ENCODE results near the gene ATP5PD. TPM values are rescaled to one million over a fixed set of nuclear protein-coding genes. Genes with fewer than 3 reads are reported as not detected.
A peak's percentile ranks its signal among the peaks of the same experiment; 100 is the strongest.
"Not testable (repeated sequence)": the region's sequence is repeated elsewhere in the genome, so short reads cannot be mapped to it uniquely, and the experiment has no call there.

ATP5PD gene
- total RNA-seq, 1 experiment from 2014 or later, result 584 TPM

GRCh38 chr17:75024686-75025397 is 21.9 kb downstream of the ATP5PD start:
- no peak for DNase-seq (ENCODE audit: low spot score)

GRCh38 chr17:75020331-75021110 is 26.2 kb downstream of the ATP5PD start:
- DNase-seq (ENCODE audit: low spot score), result no peak

GRCh38 chr17:75019710-75020109 is 27.1 kb downstream of the ATP5PD start:
- no peak for DNase-seq (ENCODE audit: low spot score)

GRCh38 chr17:75019146-75019545 is 27.6 kb downstream of the ATP5PD start:
- DNase-seq (ENCODE audit: low spot score), result no peak

- DNase-seq (ENCODE audit: low spot score), result no peak
Measured at GRCh38 chr17:75013092-75013559, 33.6 kb downstream of the ATP5PD start.

GRCh38 chr17:75012346-75013091 is 34.2 kb downstream of the ATP5PD start, which contains the start of gene MRPL58:
Gene MRPL58, plus strand, starts transcription at chr17:75012670. Its CDS starts 17 bp downstream, at chr17:75012687.
- DNase-seq (ENCODE audit: low spot score), result peak; percentile 73

- no peak for DNase-seq (ENCODE audit: low spot score)
Measured at GRCh38 chr17:75012096-75012345, 34.7 kb downstream of the ATP5PD start.

- DNase-seq (ENCODE audit: low spot score), result no peak
Measured at GRCh38 chr17:75011401-75012095, 35.2 kb downstream of the ATP5PD start.

GRCh38 chr17:75010683-75011400 is 35.9 kb downstream of the ATP5PD start:
- DNase-seq (ENCODE audit: low spot score), result no peak

- DNase-seq (ENCODE audit: low spot score), result no peak
Measured at GRCh38 chr17:75009139-75009724, 37.5 kb downstream of the ATP5PD start.

- no peak for DNase-seq (ENCODE audit: low spot score)
Measured at GRCh38 chr17:75008373-75008772, 38.4 kb downstream of the ATP5PD start.

- no peak for DNase-seq (ENCODE audit: low spot score)
Measured at GRCh38 chr17:75006653-75007052, 40.1 kb downstream of the ATP5PD start.

GRCh38 chr17:75006084-75006483 is 40.7 kb downstream of the ATP5PD start:
- DNase-seq (ENCODE audit: low spot score), result not testable (repeated sequence)

GRCh38 chr17:75005291-75005690 is 41.5 kb downstream of the ATP5PD start:
- DNase-seq (ENCODE audit: low spot score), result no peak

GRCh38 chr17:75004371-75004770 is 42.4 kb downstream of the ATP5PD start:
- no peak for DNase-seq (ENCODE audit: low spot score)

GRCh38 chr17:75003957-75004355 is 42.8 kb downstream of the ATP5PD start:
- no peak for DNase-seq (ENCODE audit: low spot score)

- DNase-seq (ENCODE audit: low spot score), result no peak
Measured at GRCh38 chr17:75003070-75003956, 43.5 kb downstream of the ATP5PD start.

GRCh38 chr17:75001915-75002843 is 44.6 kb downstream of the ATP5PD start:
- no peak for DNase-seq (ENCODE audit: low spot score)

GRCh38 chr17:74999523-74999922 is 47.2 kb downstream of the ATP5PD start:
- DNase-seq (ENCODE audit: low spot score), result no peak
